HG03039 (cell line): ENCODE results near the gene PPIE.

ENCODE experiments used
- ATAC-seq: cut with Tn5 transposase; IDR thresholded peaks from one replicate; pipeline ENCODE4 v1.9.1; 2021; ENCODE audit warnings: mild to moderate bottlenecking, moderate library complexity; ENCODE audit not compliant: unreplicated experiment

Gene PPIE

GRCh38 chr1:39800471-39800835 lies 61.8 kb downstream of the PPIE start:
- ATAC-seq: no peak

- no peak for ATAC-seq
Measured at GRCh38 chr1:39802496-39803260, 64.0 kb downstream of the PPIE start.

- no peak for ATAC-seq
Measured at GRCh38 chr1:39805385-39805784, 66.7 kb downstream of the PPIE start.

GRCh38 chr1:39808784-39809517 lies 70.3 kb downstream of the PPIE start:
- ATAC-seq: no peak

- ATAC-seq: no peak
Measured at GRCh38 chr1:39812913-39813312, 74.2 kb downstream of the PPIE start.
